GM11168 (cell line): ENCODE data around the gene SKAP2.
"Not testable (repeated sequence)": the region's sequence is repeated elsewhere in the genome, so short reads cannot be mapped to it uniquely, and the experiment has no call there.

Experiments used
- in situ Hi-C: fragments of 300-500 bp; cut with MboI; formaldehyde crosslinking; loops from one replicate; pipeline ENCODE4 v1.12.0; 2022; ENCODE audit warnings: low sequenced_read_pairs; ENCODE audit not compliant: unreplicated experiment

Gene SKAP2

DNA sequence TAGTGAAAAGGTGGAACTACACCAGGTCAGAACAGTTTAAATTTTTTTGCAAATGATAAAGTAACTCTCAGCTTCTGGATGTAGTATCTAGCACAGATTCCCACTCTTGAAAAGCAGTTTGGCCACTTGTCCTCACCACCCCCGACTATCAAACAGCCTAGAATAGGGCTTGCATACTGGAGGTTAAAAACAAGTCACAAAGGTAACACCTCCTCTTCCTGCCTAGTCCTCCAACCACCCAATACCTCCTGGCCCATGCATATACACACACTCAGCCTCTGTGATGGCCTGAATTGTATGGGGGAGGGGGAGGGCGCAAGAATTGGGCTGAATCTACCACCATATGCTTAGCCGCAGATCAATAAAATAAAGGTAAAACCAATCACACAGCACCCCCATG is 5.7 kb downstream of the SKAP2 start:
- in situ Hi-C loops = loop anchor here (25.0 kb wide), 1 partner anchor 471 kb away; no protein-coding TSS in a partner anchor

DNA sequence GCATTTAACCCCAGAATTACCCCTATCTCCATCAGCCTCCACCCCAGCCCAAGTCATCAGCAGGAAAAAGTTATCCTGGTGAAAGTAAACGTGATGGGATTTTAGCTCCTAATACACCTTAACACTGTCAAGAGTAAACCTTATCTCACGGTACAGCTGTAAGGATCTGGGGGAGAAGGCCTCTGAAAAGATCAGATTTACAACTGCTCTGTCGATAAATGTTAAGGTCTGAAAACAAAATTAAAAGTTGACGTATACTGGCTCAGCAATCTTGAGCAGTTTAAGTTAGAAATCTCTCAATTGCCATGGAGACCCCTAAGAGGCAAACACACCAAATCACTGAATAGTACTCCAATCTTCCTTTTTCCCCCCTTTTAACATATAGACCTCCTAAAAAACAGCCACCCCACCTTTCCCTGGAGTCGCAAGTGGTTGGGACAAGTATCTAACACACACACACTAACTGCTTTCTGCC is 6.1 kb downstream of the SKAP2 start:
- in situ Hi-C loops = loop anchor here (25.0 kb wide), 1 partner anchor 471 kb away; no protein-coding TSS in a partner anchor

DNA sequence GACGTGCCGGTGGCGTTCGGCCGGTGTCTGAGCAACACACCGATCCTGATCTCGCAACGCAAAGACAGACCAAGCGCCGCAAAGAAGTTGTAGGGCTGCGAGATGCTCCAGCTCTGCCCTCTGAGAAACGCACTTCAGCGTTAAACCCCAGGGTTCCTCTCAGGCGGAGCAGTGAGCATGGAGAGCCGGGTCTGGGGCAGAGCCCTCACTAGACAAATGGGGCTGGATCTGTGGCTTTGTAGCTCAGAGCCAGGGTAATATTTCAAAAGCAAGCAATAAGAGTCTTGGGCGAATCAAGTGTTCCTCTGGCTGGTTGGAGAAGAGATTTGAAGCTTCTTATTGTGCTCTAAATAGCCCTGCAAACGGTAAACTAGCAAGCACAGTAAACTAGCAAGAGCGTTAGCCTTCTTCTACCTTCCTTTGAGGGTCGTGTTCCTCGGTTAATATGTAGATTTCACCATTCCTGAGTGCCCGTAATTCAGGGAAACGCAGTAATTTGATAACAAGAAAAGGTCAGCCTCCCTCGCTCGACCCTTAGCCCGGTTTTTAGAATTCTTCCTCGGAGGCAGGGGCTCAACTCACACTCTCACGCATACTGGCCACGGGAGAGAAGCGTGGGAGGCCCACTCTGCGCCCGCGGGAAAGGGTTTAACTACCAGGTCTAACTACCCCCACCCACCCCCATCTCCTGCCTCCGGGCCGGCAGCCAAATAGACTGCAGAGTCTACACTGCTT is 6.7 kb downstream of the SKAP2 start:
- in situ Hi-C loops = loop anchor here (25.0 kb wide), 1 partner anchor 470 kb away; no protein-coding TSS in a partner anchor

DNA sequence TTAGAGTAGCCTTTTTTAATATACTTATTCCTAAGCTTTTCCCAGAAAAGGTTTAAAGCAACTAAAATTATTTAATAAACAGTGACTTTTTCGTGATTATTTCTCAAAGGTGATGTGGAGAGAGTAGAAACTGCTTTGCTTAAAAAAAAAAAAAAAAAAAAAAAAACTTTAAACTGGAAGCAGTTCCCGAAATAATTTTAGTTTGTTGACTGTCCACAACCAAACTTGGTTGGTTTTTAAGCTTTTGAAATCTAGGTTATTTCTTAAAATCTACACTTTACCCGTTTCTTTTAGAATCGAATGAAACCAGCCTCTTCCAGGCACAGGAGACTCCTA is 7.3 kb downstream of the SKAP2 start:
- in situ Hi-C loops = loop anchor here (25.0 kb wide), 1 partner anchor 470 kb away; no protein-coding TSS in a partner anchor

DNA sequence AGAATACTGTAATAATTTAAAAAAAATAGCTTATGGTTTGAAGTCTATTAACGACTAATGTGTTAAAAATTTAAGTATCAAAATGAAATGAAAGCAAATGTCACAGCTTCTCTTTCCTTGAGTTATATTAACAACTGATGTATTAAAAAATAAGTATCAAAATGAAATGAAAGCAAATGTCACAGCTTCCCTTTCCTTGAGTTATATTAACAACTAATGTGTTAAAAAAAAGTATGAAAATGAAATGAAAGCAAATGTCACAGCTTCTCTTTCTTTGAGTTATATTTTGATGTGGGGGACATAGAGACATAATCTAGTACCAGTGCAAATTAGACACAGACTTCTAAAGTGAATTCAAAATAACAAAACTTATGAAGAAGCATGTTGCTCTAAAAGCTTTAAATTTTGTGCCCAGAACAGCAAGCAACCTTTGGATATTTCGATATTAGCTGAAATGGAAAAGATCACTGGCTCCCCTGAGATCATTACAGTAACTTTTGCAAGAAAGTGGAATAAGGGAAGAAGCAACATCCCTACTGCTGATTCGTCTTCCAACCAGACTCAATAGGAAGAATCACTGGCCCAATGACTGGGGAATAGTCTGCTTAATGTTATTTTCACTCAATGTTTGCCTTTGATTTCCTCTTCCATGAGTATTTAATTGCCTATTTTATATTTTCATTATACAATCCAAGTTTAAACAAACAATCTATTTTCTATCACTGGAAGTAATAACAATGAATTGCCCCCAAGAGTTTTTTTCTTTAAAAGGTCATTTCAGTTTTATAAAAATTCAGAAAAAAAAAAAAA is 8.0 kb downstream of the SKAP2 start:
- in situ Hi-C loops = loop anchor here (25.0 kb wide), 1 partner anchor 469 kb away; no protein-coding TSS in a partner anchor

DNA sequence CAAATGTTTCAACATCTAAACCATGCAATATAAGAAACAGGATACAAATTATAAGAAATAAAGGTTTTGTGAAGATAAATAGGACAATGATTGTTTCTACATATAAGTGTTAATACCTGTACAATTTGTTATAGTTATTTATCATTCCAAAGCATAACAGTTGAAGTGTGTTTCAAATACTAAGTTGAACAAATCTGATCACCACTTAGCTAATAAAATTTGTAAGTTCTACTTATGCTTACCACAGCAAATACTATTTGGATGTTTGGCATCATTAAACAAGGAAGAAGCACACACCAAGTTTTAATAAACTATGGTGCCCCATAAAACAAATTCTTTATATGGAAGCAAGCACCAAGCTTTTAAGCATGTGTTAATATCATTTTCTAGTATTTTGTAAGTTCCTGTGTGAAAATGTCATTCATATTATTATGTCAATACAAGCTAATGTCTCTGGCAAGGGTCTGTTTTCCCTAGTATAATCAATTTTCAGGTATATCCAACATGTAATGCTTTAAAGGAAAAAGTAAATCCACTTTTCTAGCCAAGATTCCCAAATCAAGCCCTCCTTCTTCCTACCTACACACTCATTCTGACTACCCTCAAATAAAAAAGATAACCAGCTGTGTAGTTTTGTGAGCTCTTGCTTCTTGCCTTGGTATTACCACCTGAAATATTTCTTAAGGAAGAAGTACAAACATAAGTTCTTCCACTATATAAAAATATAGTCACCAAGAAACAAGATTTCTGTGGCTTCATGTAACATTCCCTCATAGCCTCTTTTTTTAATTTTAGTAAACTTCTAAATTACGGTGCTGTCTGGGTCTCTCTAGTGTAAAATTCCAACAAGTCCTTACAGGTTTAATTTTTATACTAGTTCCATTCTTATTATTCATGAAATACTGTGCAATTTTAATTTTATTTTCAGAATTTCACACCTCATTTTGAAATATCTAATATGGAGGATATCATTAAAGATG is 9.2 kb downstream of the SKAP2 start:
- in situ Hi-C loops = loop anchor here (25.0 kb wide), 1 partner anchor 468 kb away; no protein-coding TSS in a partner anchor

DNA sequence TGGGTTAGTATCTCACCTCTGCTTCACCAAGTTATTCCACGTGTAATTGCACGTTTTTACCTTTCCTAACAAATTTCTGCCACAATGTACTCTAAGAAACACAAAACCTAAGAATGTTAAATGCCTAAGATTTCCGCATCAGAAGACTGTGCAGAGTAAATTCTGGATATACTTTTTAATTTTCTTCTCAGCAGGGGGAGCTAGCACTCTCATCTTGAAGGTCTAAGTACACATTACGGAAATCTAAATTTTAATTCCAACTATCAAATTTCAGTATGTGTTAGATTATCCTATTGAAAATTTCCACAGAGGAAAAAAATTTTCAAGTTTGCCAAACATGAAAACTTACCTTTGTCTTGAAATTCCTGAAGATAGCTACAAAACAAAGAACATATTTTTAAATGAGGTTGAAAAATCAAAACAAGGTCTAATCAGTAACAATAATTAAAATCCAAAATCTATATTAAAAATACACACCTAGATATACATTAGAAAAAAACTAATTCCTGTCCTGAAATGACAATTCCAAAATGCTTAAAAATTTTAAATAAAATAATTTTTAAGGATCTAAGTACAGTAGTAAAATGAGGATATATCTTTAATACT is 10.5 kb downstream of the SKAP2 start:
- in situ Hi-C loops = loop anchor here (25.0 kb wide), 1 partner anchor 467 kb away; no protein-coding TSS in a partner anchor

DNA sequence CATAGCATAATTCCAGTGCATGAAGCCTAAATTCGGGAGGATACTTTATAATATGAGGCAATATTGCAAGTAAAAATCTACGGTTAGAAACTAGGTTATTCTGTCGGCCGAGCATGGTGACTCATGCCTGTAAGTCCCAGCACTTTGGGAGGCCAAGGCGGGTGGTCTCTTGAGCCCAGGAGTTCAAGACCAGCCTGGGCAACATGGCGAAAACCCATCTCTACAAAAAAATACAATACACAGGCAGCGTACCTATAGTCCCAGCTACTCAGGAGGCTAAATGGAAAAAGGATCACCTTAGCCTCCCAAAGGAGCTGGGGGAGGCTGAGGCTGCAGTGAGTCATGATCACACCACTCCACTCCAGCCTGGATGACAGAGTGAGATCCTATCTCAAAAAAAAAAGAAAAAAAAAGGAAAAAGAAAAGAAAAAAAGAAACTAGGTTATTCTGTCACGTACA is 14.2 kb downstream of the SKAP2 start:
- in situ Hi-C loops = loop anchor here (25.0 kb wide), 1 partner anchor 463 kb away; no protein-coding TSS in a partner anchor

DNA sequence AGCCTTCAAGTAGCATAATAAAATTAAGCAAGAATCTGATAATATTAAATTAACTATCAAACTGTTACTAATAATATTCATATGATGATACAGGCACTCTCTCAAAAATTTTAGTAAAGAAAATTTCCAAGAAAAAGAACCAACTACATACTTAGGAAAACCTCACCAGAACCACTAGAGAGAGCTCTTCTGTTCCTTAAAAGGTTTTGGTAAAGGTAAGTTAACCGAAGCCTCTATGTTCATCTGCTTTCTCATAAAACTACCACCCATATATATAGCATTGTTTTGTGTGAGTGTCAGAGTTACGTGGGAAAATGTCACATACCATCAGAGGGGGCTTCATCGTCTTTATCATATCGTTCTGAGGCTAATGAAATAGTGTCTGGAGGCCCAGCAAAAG is 20.7 kb downstream of the SKAP2 start:
- in situ Hi-C loops = no loop called here

DNA sequence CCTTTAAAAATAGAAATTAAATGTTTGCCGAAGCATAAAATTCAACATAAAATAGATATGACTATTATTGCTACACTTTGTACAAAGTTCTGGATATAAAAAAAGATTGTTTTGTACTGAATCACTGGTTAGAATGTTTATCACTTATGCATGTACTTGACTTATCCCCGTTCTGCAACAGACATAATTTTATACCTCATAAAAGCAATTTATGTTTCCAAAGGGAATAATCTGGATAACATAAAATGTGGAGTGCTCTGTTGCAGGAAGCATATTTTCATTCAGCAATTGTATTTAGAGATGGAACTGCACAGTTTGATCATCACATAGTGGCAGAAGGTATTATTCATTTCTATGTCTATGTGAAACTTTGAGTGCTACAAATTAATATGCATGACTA is 21.5 kb downstream of the SKAP2 start:
- in situ Hi-C loops = no loop called here

DNA sequence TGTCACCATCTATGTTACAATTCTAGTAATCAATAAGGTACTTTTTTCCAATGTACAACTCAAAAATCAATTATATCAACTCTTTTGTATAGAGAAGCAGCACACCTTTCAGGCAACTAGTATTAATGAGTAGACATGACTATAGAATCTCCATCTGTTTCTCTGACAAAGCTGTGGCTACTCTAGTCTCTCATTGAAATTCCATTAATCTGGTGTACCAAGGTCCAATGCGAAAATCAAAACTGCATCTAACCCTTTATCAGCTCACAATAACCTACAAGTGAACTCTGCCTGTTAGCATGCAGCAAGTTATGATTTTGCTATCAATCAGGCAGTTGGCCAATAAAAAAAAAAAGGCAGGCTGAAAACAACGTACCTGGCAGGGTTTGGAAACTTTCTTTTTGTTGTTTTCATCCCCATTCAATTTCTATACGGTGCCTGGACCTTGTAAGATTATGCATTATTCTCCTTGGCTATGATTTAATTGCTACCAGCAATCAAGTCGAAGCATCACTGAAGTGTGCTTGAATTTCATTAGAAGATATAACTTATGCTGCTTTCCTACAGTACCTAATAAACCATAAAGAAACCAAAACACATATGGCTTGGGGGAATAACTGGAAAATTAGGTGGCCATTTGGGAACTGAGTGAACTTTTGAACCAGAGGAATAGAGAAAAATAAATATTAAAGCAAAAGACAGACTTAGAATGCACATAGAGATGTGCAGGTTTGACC is 23.2 kb downstream of the SKAP2 start:
- in situ Hi-C loops = no loop called here

DNA sequence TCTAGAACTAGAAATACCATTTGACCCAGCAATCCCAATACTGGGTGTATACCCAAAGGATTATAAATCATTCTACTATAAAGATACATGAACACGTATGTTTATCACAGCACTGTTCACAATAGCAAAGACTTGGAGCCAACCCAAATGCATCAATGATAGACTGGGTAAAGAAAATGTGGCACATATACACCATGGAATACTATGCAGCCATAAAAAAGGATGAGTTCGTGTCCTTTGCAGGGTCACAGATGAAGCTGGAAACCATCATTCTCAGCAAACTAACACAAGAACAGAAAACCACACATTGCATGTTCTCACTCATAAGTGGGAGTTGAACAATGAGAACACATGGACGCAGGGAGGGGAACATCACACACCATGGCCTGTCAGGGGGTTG is 27.6 kb downstream of the SKAP2 start:
- in situ Hi-C loops = not testable (repeated sequence)

DNA sequence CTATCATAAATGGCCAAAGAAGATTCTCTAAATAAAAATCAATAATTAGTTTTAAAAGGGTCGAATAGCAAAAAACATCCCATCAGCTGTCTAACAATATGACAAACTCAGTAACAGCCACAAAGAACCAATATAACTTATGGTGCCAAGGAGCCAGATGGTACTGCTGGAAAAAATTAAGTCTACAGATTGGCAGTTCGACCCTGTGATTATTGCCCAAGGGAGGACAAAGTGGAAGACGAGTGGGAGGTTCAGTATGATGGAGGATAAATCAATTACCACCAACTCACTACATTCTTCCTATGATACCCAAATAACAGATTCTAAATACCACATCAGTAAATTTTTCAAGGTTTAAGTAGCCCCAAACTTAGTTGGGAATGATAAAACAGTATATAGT is 49.0 kb downstream of the SKAP2 start:
- in situ Hi-C loops = no loop called here

DNA sequence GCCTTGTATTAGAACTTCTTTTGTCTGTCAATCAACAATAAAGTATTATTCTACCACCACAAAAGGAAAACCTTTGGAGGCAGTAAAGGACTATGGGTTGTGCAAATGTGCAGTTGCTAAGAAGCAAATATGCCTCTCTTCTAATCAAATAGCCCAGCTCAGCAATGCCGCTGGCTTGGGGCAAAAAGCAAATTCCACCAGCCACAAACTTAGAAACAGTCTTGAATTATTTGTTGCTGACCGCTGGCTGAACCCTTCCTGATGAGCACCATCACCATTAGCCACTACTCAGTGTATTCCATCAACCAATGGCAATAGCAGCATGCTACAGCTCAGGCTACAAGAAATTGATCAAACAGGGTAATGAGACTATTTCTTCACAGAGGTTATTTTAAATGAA is 51.0 kb downstream of the SKAP2 start:
- in situ Hi-C loops = no loop called here

DNA sequence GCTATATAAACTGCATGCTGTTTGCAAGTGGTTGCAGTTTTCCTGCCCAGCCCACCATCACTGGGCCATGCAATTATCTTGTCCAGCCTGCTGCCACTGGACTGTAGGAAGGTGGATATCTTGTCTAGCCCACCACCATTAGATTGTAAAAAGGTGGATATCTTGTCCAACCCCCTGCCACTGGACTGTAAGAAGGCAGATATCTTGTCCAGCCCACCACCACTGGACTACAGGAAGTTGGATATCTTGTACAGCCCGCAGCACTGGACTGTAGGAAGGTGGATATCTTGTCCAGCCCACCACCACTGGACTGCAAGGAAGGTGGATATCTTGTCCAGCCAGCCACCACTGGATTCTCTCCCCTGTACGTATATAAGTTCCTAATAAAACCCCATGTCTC is 69.8 kb downstream of the SKAP2 start:
- in situ Hi-C loops = no loop called here

DNA sequence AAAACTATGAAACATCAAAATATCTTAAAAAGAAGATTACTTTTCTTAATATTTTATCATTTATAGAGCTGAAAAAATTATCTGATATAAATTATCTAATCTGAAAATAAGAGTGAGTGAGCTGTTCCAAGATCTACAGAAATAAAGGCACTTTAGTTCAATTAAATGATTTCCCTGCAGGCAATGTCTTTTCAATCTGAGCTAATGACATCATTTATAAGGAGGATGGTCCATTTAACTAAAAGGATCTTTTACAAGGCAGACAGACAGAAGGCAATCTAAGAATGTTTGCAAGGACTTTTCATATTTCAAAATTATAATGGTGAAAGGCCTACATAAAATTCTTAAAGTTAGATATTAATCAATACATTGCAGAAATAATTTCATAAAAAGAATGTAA is 71.8 kb downstream of the SKAP2 start:
- in situ Hi-C loops = no loop called here

DNA sequence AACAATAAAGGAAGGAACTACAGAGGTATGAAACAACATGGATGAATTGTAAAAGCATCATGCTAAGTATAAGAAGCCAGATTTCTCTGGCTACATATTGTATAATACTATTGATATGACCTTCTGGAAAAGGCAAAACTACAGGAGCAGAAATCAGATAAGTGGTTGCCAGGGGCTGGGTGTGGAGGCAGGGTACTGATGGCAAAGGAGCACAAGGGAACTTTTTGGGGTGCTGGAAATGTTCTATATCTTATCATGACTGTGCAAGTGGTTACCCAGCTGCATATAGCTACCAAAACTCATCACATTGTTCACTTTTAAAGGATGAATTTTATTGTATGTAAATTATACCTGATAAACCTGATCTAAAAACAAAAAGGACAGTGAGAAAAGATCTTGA is 72.4 kb downstream of the SKAP2 start:
- in situ Hi-C loops = no loop called here

DNA sequence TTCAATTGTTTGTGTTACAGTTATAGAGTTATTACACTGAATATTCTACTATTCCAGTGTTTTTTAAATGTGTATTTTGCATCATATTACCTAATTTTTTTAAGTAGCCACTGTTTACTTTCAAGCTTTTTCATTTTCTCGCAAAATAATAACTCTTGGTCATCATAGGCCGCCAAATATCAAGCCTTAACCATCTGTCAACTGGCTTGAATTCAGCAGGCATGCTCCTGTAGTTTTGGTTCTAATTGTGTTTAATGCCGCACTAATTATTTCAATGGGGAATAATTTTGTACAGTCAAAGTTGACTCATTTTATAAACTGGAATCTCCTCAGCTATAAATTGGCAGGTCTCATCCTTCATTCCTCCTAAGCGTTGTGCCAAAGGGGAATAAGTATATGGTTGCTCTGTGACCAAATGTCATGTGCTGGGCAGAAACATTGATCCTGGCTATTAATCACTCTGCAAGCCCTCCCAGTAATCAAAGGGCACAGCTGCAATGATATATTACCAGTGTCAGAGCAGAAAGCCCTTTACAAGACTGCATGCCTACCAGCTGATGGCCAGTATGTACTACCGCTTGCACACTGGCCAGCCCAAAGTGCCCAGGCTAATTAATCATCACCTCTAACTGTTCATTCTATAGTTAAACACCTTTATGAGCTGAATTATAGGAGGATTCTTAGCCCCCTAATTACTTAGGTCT is 74.8 kb downstream of the SKAP2 start:
- in situ Hi-C loops = no loop called here
